HG03354 (cell line): ENCODE results near the gene CRACR2A.

Experiments used
- ATAC-seq: cut with Tn5 transposase; IDR thresholded peaks from one replicate; pipeline ENCODE4 v1.9.1; 2021; ENCODE audit warnings: mild to moderate bottlenecking; ENCODE audit not compliant: unreplicated experiment, poor library complexity, severe bottlenecking

Gene CRACR2A

DNA sequence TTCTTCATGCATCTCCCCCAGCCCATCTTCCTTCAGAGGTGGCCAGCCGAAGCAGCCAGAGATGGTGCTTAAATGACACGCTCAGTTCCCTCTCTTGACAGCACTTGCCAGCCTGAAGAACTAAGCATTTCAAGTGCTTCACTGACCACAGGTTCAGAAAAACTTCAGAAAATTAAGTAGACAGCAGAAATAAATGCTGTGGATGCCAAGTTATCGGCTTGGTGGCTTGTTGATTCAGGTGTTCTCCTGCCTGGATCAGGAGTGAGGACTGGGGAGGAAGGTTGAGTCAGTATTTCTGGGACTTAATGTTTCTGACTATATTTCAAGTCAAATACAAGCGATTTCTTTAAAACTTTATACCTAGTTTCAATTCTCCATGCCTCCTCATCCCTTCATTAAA, 58.2 kb downstream of the CRACR2A start:
- no peak for ATAC-seq

- ATAC-seq, result no peak
These were observed 60.1 kb downstream of the CRACR2A start for GRCh38 chr12:3692616-3693365.

DNA sequence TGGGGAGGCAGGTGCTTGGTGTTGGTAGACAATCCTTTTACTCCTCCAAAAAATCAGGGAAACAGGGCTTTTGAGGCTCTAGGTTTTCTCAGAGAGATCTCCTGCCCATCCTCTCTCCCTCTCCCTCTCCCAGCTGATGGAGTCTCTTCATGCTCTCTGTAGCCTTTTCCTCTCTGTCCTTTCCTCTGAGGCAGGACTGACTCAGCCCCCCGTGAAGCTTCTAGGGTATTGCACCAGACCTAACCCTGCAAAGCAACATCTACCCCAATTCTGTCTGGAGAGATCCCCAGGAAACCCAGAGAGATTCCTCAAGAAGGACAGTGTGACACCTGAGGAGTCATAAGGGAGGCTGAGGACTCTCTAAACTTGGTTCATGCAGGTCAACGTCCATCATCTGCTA, 66.4 kb downstream of the CRACR2A start:
- ATAC-seq, result no peak

GRCh38 chr12:3685830-3686229, 67.1 kb downstream of the CRACR2A start:
- no peak for ATAC-seq

DNA sequence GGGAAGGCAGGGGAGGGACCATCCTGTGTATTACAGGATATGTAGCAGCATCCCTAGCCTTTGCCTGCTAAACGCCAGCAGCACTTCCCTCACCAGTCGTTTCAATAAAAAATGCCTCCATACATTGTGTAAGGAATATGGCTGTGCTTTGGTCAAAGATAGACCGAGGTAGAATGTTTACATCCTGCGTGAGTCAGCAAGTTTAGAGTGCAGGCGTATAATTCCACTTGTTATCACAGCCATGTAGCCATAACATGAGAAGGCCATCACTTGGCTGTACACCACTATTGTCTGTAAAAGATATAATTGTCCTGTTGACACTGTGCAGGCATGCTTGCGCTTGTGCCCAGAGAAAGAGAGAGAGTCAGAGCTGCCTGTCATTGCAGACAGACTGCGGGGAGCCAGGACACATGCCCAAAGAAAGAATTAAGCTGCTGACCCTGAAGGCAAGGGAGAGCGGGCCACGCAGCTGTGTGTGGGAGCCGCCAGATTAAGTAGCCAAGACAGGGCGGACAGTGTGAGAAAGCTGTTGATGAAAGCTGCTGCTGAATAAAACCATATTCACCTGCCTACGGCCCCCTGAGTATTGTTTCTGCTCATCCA, 68.4 kb downstream of the CRACR2A start:
- ATAC-seq, result no peak

DNA sequence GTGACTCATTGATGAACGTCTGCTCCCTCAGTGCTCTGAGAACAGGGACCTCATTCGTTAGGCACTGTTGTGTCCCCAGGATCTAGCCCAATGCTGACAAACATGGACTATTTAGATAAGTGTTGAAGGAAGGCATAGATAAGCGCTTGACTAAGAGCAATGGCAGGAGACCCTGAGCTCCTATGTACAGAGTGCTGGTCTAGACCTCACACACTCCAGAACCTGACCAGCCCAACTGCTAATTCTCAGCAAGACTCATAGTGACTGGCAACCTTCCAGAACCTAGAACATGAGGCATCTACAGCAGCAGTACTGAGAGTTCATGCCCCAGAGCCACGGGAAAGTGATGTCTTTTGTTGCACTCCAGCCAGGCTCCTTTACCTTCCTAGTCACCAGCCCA, 69.2 kb downstream of the CRACR2A start:
- no peak for ATAC-seq

DNA sequence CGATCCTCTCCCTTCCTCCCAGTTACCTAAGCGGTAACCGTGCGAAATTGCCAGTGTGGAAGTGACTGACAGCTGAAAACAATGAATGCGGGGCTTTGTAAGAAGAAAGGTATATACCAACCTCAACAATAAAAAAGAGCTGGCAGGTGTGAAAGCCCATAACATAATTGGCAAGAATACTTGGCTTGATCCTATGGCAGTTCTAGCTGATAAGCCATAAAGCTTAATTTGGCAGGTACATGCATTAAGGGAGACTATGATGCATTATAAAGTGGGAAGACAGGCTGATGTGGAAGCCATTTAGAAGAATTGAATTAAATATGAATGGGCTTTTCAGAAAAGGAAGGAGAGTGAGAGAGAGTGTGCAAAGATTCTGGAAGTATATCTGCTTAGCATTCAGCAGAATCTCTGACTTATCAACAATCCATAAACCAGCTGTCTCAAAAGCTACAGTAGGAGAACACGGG, 71.3 kb downstream of the CRACR2A start:
- no peak for ATAC-seq

- ATAC-seq, result no peak
These were observed 71.9 kb downstream of the CRACR2A start for GRCh38 chr12:3680919-3681594.

- no peak for ATAC-seq
These were observed 73.1 kb downstream of the CRACR2A start for GRCh38 chr12:3679831-3680230.

DNA sequence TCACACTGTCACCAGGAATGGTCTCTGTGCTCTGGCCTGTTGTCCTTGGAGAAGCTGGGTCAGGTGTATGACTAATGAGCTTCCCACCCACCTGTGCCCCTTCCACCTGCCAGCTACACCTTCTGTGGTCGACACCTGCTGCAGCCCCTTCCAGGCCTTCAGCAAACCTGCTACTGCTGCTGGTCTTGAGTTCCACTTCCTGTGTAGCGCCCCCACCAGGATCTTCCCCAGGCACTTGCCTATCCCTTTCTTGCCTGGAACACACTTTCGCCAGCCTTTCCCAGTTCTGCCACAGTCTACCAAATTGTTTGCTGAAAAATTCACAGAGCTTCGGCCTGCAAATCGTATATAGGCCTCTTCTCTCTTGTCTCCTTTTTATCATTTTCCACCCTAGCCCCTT, 75.3 kb downstream of the CRACR2A start:
- ATAC-seq, result no peak

- no peak for ATAC-seq
These were observed 78.8 kb downstream of the CRACR2A start for GRCh38 chr12:3673981-3674708.

DNA sequence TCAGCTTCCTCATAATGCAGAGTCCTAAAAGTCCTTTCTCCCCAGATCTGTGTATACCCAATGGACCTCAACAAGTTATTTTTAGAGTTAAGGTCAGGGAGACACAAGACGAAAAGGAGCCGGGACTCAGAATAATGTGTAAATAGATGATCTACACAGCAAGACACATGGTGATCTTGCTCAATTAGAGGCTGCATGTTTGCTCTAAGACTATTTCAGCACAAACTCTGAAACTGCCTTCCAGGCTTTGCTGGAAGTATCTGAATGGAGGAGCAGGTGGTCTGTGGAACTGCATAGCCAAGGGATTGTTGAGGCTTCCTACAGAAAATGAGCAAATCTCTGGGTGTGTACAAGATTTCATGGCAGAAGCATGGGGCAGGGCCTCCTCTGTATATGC, 80.8 kb downstream of the CRACR2A start:
- ATAC-seq, result no peak

GRCh38 chr12:3671330-3672112, 81.4 kb downstream of the CRACR2A start:
- ATAC-seq, result no peak

GRCh38 chr12:3670083-3670620, 82.8 kb downstream of the CRACR2A start:
- ATAC-seq, result no peak

DNA sequence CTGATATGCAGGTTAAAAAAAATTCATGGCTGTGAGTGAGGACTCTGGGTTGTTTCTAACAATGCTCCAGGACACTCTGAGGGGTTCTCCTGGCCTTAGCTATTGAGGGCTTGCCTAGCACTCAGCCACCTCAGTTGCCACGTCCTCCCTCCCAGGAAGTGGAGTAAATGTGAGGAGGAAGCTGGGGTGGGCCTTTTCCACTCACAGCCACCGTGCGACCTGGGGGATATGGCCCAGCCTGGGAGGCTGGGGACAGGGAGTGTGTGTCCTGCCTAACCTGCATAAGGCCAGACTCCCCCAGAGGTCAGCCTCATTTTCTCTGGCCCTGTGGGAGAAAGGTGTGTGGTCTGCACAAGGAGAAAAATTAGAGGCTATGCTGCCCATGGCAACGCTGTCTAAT, 83.3 kb downstream of the CRACR2A start:
- no peak for ATAC-seq

- ATAC-seq, result no peak
These were observed 84.3 kb downstream of the CRACR2A start for GRCh38 chr12:3668479-3669165.

GRCh38 chr12:3667485-3667884, 85.4 kb downstream of the CRACR2A start:
- no peak for ATAC-seq

GRCh38 chr12:3666441-3666840, 86.5 kb downstream of the CRACR2A start:
- ATAC-seq, result no peak

GRCh38 chr12:3662521-3662921, 90.4 kb downstream of the CRACR2A start:
- no peak for ATAC-seq
